ENCODE measurements around the gene TNIP2.

The TNIP2 gene

DNA sequence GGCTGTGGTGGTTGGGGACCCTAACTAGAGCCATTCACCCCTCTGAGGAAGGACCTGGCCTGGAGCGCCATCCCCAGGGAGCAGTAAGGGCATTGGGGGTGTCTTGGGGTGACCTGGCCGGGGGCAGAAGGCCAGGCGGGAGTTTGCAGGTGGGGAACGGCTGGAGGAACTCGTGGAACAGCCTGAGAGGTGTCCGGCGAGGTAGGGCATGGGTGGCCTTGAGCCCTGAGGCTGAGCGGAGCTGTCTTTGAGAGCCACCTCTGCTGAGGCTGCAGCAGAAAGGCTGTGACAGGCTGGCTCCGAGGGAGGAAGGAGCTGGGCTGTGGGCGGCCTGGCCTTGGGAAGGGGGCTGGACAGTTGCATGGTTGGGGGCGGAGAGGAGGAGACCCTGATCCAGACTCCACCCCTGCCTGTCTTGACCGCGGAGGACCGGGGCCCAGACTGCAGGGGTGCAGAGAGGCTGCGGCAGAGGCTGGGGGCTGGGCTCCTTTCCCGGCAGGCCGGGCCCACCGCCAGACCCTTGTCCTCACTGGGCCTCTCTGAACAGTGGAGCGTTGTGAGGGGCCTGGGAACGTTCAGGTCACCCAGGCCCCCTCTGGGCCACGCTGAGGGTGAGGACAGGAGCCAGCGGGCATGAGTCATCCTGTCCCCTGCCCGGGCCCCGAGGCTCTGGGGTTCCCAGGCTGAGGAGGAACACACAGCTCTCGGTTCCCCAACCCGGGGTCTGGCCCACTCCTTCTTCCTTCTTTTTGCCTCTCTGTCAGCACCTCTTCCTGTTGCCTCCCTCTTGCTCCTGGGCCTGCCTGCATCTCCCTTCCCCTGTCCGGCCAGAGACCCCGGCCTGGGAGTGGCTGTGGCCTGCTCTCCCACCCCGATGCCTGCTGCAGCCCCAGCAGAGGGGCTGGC, 44.8 kb upstream of the TNIP2 start (continued):
- TF ChIP-seq, protein P1, sequence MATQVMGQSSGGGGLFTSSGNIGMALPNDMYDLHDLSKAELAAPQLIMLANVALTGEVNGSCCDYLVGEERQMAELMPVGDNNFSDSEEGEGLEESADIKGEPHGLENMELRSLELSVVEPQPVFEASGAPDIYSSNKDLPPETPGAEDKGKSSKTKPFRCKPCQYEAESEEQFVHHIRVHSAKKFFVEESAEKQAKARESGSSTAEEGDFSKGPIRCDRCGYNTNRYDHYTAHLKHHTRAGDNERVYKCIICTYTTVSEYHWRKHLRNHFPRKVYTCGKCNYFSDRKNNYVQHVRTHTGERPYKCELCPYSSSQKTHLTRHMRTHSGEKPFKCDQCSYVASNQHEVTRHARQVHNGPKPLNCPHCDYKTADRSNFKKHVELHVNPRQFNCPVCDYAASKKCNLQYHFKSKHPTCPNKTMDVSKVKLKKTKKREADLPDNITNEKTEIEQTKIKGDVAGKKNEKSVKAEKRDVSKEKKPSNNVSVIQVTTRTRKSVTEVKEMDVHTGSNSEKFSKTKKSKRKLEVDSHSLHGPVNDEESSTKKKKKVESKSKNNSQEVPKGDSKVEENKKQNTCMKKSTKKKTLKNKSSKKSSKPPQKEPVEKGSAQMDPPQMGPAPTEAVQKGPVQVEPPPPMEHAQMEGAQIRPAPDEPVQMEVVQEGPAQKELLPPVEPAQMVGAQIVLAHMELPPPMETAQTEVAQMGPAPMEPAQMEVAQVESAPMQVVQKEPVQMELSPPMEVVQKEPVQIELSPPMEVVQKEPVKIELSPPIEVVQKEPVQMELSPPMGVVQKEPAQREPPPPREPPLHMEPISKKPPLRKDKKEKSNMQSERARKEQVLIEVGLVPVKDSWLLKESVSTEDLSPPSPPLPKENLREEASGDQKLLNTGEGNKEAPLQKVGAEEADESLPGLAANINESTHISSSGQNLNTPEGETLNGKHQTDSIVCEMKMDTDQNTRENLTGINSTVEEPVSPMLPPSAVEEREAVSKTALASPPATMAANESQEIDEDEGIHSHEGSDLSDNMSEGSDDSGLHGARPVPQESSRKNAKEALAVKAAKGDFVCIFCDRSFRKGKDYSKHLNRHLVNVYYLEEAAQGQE (tag by site-specific recombination; IDR thresholded peaks at IDR 0.05) = no peak
- TF ChIP-seq ZNF324 (tag by site-specific recombination; IDR thresholded peaks at IDR 0.05) (no peak), TCF7L2 (IDR thresholded peaks at IDR 0.05; ENCODE audit: borderline replicate concordance, low read depth, low read length) (no peak), SP2 (tag by site-specific recombination; IDR thresholded peaks at IDR 0.05) (peak; percentile 36), ZNF133 (tag by site-specific recombination; IDR thresholded peaks at IDR 0.05) (no peak), ZXDB (tag by site-specific recombination; IDR thresholded peaks at IDR 0.05) (no peak), ZNF202 (tag by site-specific recombination; IDR thresholded peaks at IDR 0.05; ENCODE audit: borderline replicate concordance) (no peak), ZNF350 (tag by site-specific recombination; IDR thresholded peaks at IDR 0.05) (no peak), ZNF514 (tag by site-specific recombination; IDR thresholded peaks at IDR 0.05) (no peak), HOXA7 (CRISPR knock-in tag; IDR thresholded peaks at IDR 0.05; ENCODE audit: borderline replicate concordance) (no peak), ZNF16 (tag by site-specific recombination; IDR thresholded peaks at IDR 0.05; ENCODE audit: low read depth) (no peak), ZNF544 (tag by site-specific recombination; IDR thresholded peaks at IDR 0.05) (no peak), GFI1B (tag by site-specific recombination; IDR thresholded peaks at IDR 0.05) (no peak), MYNN (tag by site-specific recombination; IDR thresholded peaks at IDR 0.05; ENCODE audit: borderline replicate concordance) (no peak), ZNF175 (tag by site-specific recombination; IDR thresholded peaks at IDR 0.05) (no peak), ZNF558 (tag by site-specific recombination; IDR thresholded peaks at IDR 0.05) (no peak), ZEB2 (tag by site-specific recombination; IDR thresholded peaks at IDR 0.05) (no peak), ZNF510 (tag by site-specific recombination; IDR thresholded peaks at IDR 0.05; ENCODE audit: insufficient replicate concordance) (no peak), ZNF335 (tag by site-specific recombination; conservative IDR thresholded peaks at IDR 0.05) (no peak), ZNF354C (tag by site-specific recombination; IDR thresholded peaks at IDR 0.05; ENCODE audit: borderline replicate concordance, low read depth) (no peak), ZFHX2 (tag by site-specific recombination; conservative IDR thresholded peaks at IDR 0.05) (peak; percentile 78), ZNF600 (tag by site-specific recombination; IDR thresholded peaks at IDR 0.05) (no peak), ZNF292 (tag by site-specific recombination; IDR thresholded peaks at IDR 0.05; ENCODE audit: borderline replicate concordance, low read depth) (no peak), ZNF223 (tag by site-specific recombination; IDR thresholded peaks at IDR 0.05) (0 out of 2 replicates have a peak, but pooled peaks have one; percentile 34)
- TF ChIP-seq, protein P2, sequence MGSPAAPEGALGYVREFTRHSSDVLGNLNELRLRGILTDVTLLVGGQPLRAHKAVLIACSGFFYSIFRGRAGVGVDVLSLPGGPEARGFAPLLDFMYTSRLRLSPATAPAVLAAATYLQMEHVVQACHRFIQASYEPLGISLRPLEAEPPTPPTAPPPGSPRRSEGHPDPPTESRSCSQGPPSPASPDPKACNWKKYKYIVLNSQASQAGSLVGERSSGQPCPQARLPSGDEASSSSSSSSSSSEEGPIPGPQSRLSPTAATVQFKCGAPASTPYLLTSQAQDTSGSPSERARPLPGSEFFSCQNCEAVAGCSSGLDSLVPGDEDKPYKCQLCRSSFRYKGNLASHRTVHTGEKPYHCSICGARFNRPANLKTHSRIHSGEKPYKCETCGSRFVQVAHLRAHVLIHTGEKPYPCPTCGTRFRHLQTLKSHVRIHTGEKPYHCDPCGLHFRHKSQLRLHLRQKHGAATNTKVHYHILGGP (tag by site-specific recombination; IDR thresholded peaks at IDR 0.05) = no peak
- TF ChIP-seq, protein P3, sequence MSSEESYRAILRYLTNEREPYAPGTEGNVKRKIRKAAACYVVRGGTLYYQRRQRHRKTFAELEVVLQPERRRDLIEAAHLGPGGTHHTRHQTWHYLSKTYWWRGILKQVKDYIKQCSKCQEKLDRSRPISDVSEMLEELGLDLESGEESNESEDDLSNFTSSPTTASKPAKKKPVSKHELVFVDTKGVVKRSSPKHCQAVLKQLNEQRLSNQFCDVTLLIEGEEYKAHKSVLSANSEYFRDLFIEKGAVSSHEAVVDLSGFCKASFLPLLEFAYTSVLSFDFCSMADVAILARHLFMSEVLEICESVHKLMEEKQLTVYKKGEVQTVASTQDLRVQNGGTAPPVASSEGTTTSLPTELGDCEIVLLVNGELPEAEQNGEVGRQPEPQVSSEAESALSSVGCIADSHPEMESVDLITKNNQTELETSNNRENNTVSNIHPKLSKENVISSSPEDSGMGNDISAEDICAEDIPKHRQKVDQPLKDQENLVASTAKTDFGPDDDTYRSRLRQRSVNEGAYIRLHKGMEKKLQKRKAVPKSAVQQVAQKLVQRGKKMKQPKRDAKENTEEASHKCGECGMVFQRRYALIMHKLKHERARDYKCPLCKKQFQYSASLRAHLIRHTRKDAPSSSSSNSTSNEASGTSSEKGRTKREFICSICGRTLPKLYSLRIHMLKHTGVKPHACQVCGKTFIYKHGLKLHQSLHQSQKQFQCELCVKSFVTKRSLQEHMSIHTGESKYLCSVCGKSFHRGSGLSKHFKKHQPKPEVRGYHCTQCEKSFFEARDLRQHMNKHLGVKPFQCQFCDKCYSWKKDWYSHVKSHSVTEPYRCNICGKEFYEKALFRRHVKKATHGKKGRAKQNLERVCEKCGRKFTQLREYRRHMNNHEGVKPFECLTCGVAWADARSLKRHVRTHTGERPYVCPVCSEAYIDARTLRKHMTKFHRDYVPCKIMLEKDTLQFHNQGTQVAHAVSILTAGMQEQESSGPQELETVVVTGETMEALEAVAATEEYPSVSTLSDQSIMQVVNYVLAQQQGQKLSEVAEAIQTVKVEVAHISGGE (tag by site-specific recombination; conservative IDR thresholded peaks at IDR 0.05; ENCODE audit: low read depth) = no peak
- TF ChIP-seq, protein P4, sequence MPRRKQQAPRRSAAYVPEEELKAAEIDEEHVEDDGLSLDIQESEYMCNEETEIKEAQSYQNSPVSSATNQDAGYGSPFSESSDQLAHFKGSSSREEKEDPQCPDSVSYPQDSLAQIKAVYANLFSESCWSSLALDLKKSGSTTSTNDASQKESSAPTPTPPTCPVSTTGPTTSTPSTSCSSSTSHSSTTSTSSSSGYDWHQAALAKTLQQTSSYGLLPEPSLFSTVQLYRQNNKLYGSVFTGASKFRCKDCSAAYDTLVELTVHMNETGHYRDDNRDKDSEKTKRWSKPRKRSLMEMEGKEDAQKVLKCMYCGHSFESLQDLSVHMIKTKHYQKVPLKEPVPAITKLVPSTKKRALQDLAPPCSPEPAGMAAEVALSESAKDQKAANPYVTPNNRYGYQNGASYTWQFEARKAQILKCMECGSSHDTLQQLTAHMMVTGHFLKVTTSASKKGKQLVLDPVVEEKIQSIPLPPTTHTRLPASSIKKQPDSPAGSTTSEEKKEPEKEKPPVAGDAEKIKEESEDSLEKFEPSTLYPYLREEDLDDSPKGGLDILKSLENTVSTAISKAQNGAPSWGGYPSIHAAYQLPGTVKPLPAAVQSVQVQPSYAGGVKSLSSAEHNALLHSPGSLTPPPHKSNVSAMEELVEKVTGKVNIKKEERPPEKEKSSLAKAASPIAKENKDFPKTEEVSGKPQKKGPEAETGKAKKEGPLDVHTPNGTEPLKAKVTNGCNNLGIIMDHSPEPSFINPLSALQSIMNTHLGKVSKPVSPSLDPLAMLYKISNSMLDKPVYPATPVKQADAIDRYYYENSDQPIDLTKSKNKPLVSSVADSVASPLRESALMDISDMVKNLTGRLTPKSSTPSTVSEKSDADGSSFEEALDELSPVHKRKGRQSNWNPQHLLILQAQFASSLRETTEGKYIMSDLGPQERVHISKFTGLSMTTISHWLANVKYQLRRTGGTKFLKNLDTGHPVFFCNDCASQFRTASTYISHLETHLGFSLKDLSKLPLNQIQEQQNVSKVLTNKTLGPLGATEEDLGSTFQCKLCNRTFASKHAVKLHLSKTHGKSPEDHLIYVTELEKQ (tag by site-specific recombination; IDR thresholded peaks at IDR 0.05; ENCODE audit: borderline replicate concordance) = no peak
